ENCODE data around the gene ARG2. TPM values are rescaled to one million over a fixed set of nuclear protein-coding genes. Genes with fewer than 3 reads are reported as not detected.

The ARG2 gene
- 1 to 10 TPM; 1.6 to 2.3 TPM for total RNA-seq

DNA sequence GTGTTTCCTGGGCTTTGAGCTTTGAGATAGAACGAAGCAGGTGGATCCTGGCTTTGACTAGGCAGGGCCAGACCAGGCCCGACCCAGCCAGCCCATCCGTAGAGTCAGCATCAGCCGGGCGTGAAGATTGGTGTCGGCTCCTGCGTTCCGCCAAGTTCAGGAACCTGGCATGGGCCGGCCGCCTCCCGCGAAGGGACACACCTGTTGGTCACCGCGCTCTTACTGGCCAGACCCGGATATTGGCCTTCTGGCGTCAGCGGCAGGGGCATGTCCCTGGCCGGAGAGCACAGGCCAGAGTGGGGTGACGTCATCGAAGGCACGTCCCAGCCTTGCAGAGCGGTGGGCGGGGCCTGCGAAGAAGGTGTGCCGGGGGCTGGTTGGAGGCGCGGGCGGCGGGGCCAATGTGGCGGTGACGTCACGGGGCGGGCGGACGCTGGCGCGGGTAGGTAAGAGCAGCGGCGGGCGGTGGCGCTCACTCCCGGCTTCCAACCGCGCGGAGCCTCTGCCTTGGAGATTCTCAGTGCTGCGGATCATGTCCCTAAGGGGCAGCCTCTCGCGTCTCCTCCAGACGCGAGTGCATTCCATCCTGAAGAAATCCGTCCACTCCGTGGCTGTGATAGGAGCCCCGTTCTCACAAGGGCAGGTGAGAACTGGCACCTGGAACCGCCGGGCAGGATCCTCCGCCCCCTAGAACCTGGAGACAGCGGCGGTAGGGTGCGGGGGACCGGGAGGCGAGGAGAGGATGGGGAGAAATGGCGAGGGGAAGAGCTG is at the start of gene ARG2:
ARG2 (plus strand) TSS at position 475 of the 771 bp plus-strand sequence; CDS start at position 533, 58 bp downstream.
- Mint-ChIP-seq H3K27me3 (ENCODE audit: low read depth) (peaks cover 18% of the 10 kb centered on the region), H3K9me3 (ENCODE audit: insufficient read depth) (no peaks in the 10 kb centered on the region), H3K4me1 (ENCODE audit: low read depth) (peaks cover 34% of the 10 kb centered on the region), H3K36me3 (ENCODE audit: low read depth) (no peaks in the 10 kb centered on the region), H3K4me3 (peak within 1 kb of the TSS; percentile 80), H3K27ac (peak within 1 kb of the TSS; percentile 83)
- CTCF ChIA-PET = interaction anchor here (0.7 to 4.7 kb wide), 41 partner anchors 8 to 260 kb away, joined by 3 to 143 read pairs (median 5); partner anchors contain the start of genes ATP6V1D, EIF2S1, PIGH and RDH11
- DNase-seq (peak; percentile 98), ATAC-seq (peak; percentile 85)
- POLR2A ChIA-PET = interaction anchor here (0.8 to 1.4 kb wide), 5 partner anchors 19 to 196 kb away, joined by 3 to 9 read pairs (median 4); partner anchors contain the start of genes PIGH, RDH11 and ZFYVE26

DNA sequence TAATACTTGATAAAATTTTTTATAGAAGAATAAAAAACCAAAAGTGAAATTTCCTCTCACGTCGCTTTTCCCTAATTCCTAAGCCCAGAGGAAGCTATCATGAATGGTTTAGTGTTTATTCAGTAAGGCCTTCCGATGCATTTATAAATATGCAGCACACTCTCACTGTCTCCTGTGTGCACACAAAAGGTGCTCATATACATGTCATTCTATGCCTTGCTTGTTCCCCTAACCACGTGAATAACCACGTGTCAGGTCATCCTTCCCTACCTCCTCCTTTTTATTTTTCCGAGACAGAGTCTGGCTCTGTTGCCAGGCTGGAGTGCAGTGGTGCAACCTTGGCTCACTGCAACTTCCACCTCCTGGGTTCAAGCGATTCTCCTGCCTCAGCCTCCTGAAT is 49.3 kb upstream of the ARG2 start:
- Mint-ChIP-seq H3K9me3 (ENCODE audit: insufficient read depth) (no peaks in the 10 kb centered on the region), H3K4me1 (ENCODE audit: low read depth) (peaks cover 8% of the 10 kb centered on the region), H3K36me3 (ENCODE audit: low read depth) (no peaks in the 10 kb centered on the region), H3K27ac (no peak overlapping the region), H3K4me3 (no peak overlapping the region), H3K27me3 (ENCODE audit: low read depth) (peaks cover 3% of the 10 kb centered on the region)
- ChIA-PET POLR2A (interaction anchor here (1.9 kb wide), 1 partner anchor 142 kb away, joined by 6 read pairs; no protein-coding TSS in a partner anchor), CTCF (interaction anchor here (0.9 to 5.7 kb wide), 25 partner anchors 8 to 211 kb away, joined by 3 to 177 read pairs (median 7); partner anchors contain the start of genes ATP6V1D, EIF2S1, PIGH and PLEKHH1)
- DNase-seq (no peak), ATAC-seq (no peak)

DNA sequence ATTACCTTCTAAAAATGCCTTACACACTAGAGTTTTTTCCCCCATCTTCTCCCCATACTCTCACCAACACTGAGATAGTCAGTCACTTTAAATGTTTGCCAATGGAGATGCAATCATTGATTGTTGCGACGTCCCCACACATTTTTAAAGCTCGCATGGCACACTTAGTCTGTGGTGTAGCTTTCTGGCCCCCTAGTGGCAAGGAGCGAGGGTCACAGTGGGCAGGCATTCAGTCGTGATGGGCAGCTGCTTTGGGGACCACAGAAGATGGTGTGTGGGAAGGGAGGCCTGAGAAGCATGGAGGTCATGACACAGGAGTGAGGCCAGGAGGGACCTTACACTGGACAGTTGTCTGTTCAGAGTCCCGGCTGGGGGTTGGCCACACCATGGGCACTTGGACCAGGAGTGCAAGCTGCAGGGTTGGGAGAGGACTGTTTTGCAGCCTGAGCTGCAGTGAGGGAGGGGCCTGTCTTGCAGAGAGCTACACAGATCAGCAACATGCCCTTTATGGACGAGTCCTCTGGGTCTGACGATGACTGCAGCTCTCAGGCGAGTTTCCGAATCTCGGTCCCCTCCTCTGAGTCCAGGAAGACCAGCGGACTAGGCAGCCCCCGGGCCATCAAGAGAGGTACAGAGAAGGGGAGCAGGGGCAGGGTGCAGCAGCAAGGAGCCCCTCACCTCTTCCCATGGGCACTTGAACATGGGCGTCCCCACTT is 48.3 kb upstream of the ARG2 start:
- DNase-seq = peak; percentile 81
- no peak overlapping the region for H3K27ac Mint-ChIP-seq
- ChIA-PET POLR2A (interaction anchor here (0.9 to 1.9 kb wide), 2 partner anchors 44 to 143 kb away, joined by 4 to 6 read pairs; no protein-coding TSS in a partner anchor), CTCF (interaction anchor here (0.6 to 5.7 kb wide), 61 partner anchors 9 to 212 kb away, joined by 3 to 177 read pairs (median 4); partner anchors contain the start of genes ATP6V1D, EIF2S1, PIGH and PLEKHH1)
- ATAC-seq = peak; percentile 92
- no peak overlapping the region for H3K4me3 Mint-ChIP-seq
- no peaks in the 10 kb centered on the region for H3K9me3 Mint-ChIP-seq (ENCODE audit: insufficient read depth)
- no peaks in the 10 kb centered on the region for H3K36me3 Mint-ChIP-seq (ENCODE audit: low read depth)
- peaks cover 3% of the 10 kb centered on the region for H3K27me3 Mint-ChIP-seq (ENCODE audit: low read depth)
- H3K4me1 Mint-ChIP-seq (ENCODE audit: low read depth) = peaks cover 8% of the 10 kb centered on the region

DNA sequence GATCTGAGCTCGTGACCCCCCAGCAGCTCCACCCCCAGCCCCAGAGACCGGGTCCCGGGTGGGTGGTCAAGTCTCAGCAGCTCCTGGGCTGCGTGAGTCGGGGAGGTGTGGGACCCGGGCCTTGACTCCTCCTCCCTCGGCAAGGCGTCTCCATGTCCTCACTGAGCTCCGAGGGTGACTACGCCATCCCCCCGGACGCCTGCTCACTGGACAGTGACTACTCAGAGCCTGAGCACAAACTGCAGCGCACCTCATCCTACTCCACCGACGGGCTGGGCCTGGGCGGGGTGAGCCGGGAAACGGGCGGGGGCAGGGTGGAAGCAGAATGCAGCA is 47.8 kb upstream of the ARG2 start:
- ATAC-seq (no peak), DNase-seq (no peak)
- Mint-ChIP-seq H3K4me3 (no peak overlapping the region), H3K9me3 (ENCODE audit: insufficient read depth) (no peaks in the 10 kb centered on the region), H3K4me1 (ENCODE audit: low read depth) (peaks cover 7% of the 10 kb centered on the region), H3K27ac (no peak overlapping the region), H3K36me3 (ENCODE audit: low read depth) (no peaks in the 10 kb centered on the region), H3K27me3 (ENCODE audit: low read depth) (peaks cover 3% of the 10 kb centered on the region)
- POLR2A ChIA-PET = interaction anchor here (1.9 kb wide), 1 partner anchor 144 kb away, joined by 6 read pairs; no protein-coding TSS in a partner anchor
- CTCF ChIA-PET = interaction anchor here (0.6 to 5.7 kb wide), 49 partner anchors 9 to 189 kb away, joined by 3 to 177 read pairs (median 5); partner anchors contain the start of genes PIGH, PLEKHH1 and VTI1B

DNA sequence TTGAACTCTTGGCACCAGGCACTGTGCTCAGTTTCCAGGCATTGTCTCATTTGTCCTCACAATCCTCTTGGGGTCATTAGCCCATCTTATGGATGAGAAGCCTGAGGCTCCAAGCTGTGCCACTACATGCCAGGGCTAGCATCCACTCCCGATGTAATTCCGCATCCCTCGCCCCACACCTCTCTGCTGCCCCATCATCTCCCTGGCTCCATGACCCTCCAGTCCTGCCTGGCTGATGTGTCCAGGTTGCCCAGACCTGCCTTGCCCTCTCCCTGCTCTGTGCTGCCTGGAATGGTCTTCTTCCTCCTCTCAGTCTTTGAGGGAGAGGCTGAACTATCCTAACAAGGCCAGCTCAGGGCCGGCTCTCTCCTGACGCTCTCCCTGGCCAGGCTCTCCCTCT is 47.1 kb upstream of the ARG2 start:
- Mint-ChIP-seq H3K27me3 (ENCODE audit: low read depth) (peaks cover 3% of the 10 kb centered on the region), H3K27ac (no peak overlapping the region), H3K4me1 (ENCODE audit: low read depth) (peaks cover under 1% of the 10 kb centered on the region), H3K9me3 (ENCODE audit: insufficient read depth) (no peaks in the 10 kb centered on the region), H3K36me3 (ENCODE audit: low read depth) (no peaks in the 10 kb centered on the region), H3K4me3 (no peak overlapping the region)
- no peak for ATAC-seq
- CTCF ChIA-PET = interaction anchor here (1.5 to 5.7 kb wide), 8 partner anchors 10 to 145 kb away, joined by 7 to 177 read pairs (median 14); partner anchors contain the start of genes PIGH and PLEKHH1
- no peak for DNase-seq
- POLR2A ChIA-PET = no interaction called here

DNA sequence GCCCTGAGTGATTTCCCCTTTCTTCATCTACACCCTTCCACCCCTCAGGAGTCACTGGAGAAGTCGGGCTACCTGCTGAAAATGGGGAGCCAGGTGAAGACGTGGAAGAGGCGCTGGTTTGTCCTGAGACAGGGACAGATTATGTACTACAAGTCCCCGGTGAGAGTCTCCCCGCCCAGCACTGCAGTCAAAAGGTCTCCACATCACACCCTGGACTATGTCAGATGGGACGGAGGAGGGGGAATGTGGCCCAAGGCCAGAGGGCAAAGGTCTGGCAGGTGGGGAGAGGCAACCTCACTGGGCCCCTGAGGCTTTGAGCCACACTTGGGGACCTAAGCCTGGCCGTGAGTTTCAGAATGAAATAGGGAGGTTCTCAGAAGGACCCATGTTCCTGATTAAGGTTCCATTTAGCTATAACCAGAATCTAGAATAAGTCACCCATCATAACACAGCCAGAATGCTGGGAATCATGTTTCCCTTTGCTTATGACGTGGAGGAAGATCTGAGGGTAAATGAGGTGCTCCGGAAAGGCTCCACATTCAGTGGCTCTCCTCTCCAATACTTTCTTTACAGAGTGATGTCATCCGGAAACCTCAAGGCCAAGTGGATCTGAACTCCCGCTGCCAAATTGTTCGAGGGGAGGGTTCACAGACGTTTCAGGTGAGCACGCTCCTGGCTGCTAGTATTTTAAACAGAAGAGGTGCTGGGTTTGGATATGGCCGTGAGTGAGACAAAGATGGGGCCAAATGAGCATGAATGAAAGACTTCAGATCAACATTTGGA is 46.3 kb upstream of the ARG2 start:
- ATAC-seq (no peak), DNase-seq (no peak)
- peaks cover 3% of the 10 kb centered on the region for H3K27me3 Mint-ChIP-seq (ENCODE audit: low read depth)
- H3K4me1 Mint-ChIP-seq (ENCODE audit: low read depth) = no peaks in the 10 kb centered on the region
- no peaks in the 10 kb centered on the region for H3K36me3 Mint-ChIP-seq (ENCODE audit: low read depth)
- H3K9me3 Mint-ChIP-seq (ENCODE audit: insufficient read depth) = no peaks in the 10 kb centered on the region
- no peak overlapping the region for H3K4me3 Mint-ChIP-seq
- POLR2A ChIA-PET = no interaction called here
- CTCF ChIA-PET = interaction anchor here (2.5 to 5.7 kb wide), 3 partner anchors 10 to 145 kb away, joined by 12 to 177 read pairs (median 77); no protein-coding TSS in a partner anchor
- no peak overlapping the region for H3K27ac Mint-ChIP-seq

DNA sequence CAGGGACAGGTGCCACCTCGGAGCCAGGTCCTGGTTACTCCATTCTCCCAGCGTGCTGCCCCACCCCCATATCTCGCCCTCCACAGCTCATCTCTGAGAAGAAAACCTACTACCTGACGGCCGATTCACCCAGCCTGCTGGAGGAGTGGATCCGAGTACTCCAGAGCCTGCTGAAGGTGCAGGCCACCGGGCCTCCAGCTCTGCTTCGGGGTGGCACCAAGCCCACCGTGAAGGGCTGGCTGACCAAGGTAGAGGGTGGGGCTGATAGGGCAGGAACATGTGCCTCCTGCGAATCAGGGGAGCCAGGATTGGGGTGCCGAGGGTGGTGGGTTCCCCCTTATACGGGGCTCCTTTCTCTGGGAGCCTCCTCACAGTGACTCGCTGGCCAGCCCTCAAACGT is 45.6 kb upstream of the ARG2 start:
- ChIA-PET CTCF (interaction anchor here (5.4 kb wide), 1 partner anchor 146 kb away, joined by 177 read pairs; no protein-coding TSS in a partner anchor), POLR2A (no interaction called here)
- ATAC-seq = no peak
- Mint-ChIP-seq H3K36me3 (ENCODE audit: low read depth) (no peaks in the 10 kb centered on the region), H3K4me1 (ENCODE audit: low read depth) (no peaks in the 10 kb centered on the region), H3K27me3 (ENCODE audit: low read depth) (peaks cover 3% of the 10 kb centered on the region), H3K4me3 (no peak overlapping the region), H3K9me3 (ENCODE audit: insufficient read depth) (no peaks in the 10 kb centered on the region), H3K27ac (no peak overlapping the region)
- DNase-seq = no peak

DNA sequence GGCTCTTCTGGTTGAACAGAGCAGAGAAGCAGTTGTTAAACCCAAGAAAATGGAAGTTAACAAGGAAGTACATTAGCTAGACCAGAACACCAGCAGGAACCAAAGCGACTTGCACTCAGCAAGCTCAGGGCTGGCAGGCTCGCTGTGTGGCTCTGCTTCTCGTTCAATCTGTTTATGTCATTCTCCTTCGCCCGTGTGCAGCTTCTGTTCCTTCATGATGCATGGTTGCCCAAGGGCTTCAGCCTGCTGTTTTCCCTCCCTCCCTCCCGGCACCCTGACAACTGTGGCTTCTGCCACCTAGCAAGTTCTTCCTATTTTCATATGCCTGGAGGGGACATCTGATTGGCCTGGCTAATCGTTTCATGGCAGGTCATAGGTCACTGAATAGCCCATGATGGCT is 44.9 kb upstream of the ARG2 start:
- no peak overlapping the region for H3K27ac Mint-ChIP-seq
- H3K27me3 Mint-ChIP-seq (ENCODE audit: low read depth) = peaks cover 3% of the 10 kb centered on the region
- ChIA-PET CTCF (no interaction called here), POLR2A (no interaction called here)
- H3K4me3 Mint-ChIP-seq = no peak overlapping the region
- no peaks in the 10 kb centered on the region for H3K4me1 Mint-ChIP-seq (ENCODE audit: low read depth)
- ATAC-seq (no peak), DNase-seq (no peak)
- no peaks in the 10 kb centered on the region for H3K36me3 Mint-ChIP-seq (ENCODE audit: low read depth)
- no peaks in the 10 kb centered on the region for H3K9me3 Mint-ChIP-seq (ENCODE audit: insufficient read depth)

DNA sequence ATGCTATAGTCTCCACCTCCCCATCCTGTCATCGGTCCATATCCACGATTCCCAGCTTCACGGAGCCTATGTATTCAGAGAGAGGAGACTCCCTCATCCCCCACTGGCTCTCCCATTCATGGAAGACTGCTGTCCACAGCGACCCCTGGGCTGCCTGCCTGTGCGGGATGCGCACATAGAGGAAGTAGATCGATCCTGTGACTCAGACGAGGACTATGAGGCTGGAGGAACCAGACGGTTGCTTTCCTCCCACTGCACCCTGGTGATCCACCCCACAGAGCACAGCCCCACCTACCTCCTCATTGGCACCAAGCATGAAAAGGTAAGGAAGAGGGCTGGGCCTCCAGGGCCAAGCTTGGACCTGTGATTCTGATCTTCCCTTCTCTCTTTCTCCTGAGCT is 44.0 kb upstream of the ARG2 start:
- ChIA-PET POLR2A (interaction anchor here (0.9 kb wide), 1 partner anchor 24 kb away, joined by 3 read pairs; the partner anchor contains the start of gene PIGH), CTCF (interaction anchor here (1.3 to 1.9 kb wide), 2 partner anchors 49 to 148 kb away, joined by 5 read pairs; no protein-coding TSS in a partner anchor)
- Mint-ChIP-seq H3K4me1 (ENCODE audit: low read depth) (no peaks in the 10 kb centered on the region), H3K27me3 (ENCODE audit: low read depth) (no peaks in the 10 kb centered on the region), H3K4me3 (no peak overlapping the region), H3K9me3 (ENCODE audit: insufficient read depth) (no peaks in the 10 kb centered on the region), H3K36me3 (ENCODE audit: low read depth) (no peaks in the 10 kb centered on the region), H3K27ac (no peak overlapping the region)
- DNase-seq = no peak
- no peak for ATAC-seq

DNA sequence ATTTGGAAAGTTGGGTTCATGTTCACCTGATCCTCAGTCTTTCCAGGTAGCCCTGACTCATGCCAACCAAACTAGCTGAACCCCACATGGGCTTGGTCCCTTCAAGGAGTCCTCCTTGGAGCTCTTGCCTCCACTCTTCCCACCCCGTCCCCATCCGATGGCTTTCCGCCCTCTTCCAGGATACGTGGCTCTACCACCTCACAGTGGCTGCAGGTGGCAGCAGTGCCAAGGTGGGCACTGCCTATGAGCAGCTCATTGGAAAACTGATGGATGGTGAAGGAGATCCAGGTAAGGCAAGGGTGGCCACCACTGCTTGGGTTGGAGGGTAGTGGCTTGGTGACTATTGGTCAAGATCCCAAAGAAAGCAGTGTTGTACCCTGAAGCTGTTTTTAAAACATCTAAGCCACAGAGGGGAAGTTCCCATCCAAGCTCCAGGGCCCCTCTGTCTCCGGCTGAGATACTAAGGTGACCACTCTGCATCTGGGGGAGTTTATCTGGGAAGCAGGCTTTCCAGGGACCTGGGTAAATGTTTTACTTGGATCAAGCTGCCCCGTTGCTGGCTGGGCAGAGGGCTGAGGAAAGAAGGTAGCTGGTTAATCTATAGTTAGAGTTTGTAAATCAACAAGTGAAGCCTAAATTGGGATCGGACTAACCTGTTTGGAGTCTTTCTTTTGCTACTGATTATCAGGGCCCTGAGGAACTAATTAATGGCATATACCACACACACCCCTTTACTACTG is 43.3 kb upstream of the ARG2 start:
- Mint-ChIP-seq H3K27me3 (ENCODE audit: low read depth) (no peaks in the 10 kb centered on the region), H3K4me1 (ENCODE audit: low read depth) (peaks cover 2% of the 10 kb centered on the region), H3K36me3 (ENCODE audit: low read depth) (no peaks in the 10 kb centered on the region), H3K4me3 (no peak overlapping the region), H3K9me3 (ENCODE audit: insufficient read depth) (no peaks in the 10 kb centered on the region), H3K27ac (no peak overlapping the region)
- CTCF ChIA-PET = interaction anchor here (1.2 to 1.9 kb wide), 3 partner anchors 49 to 148 kb away, joined by 4 to 5 read pairs (median 5); no protein-coding TSS in a partner anchor
- no peak for ATAC-seq
- no peak for DNase-seq
- POLR2A ChIA-PET = no interaction called here

Measured in activated CD8-positive, alpha-beta T cell treated with anti-CD3 and anti-CD28 coated beads, Interleukin-2, amount 10 ng/mL, durations not matched to agents 7 days and 5 days (primary cell).